Mesothelial cell of epicardium (in vitro differentiated cells): ENCODE results near the gene CFAP58. TPM values are rescaled to one million over a fixed set of nuclear protein-coding genes. Genes with fewer than 3 reads are reported as not detected.

Experiments
- DNase-seq, 2 experiments: peaks; one replicate each; pipeline ENCODE4 v3.0.0; 2021; ENCODE audit warnings: low spot score in 2 of 2; ENCODE audit not compliant: unreplicated experiment in 2 of 2
- H3K27ac Mint-ChIP-seq: 2 replicates; pipeline ENCODE4 v1.8.0; 2021; ENCODE audit warnings: mixed read lengths
- H3K27me3 Mint-ChIP-seq: 2 replicates; pipeline ENCODE4 v1.8.0; 2021; ENCODE audit warnings: low read depth, mixed read lengths
- H3K36me3 Mint-ChIP-seq: 2 replicates; pipeline ENCODE4 v1.8.0; 2021; ENCODE audit warnings: mixed read lengths
- H3K4me1 Mint-ChIP-seq: 2 replicates; pipeline ENCODE4 v1.8.0; 2021; ENCODE audit warnings: mixed read lengths
- H3K4me3 Mint-ChIP-seq: 2 replicates; pipeline ENCODE4 v1.8.0; 2021; ENCODE audit warnings: mild to moderate bottlenecking, moderate library complexity, mixed read lengths
- H3K9me3 Mint-ChIP-seq: 2 replicates; pipeline ENCODE4 v1.8.0; 2021; ENCODE audit warnings: mixed read lengths
- total RNA-seq: library from RNA; stranded (reverse); gene quantifications from 3 replicates; pipeline ENCODE4 v1.2.1, GENCODE V29; 2021
- TF ChIP-seq, protein P1 (sequence below): fragments of 200-600 bp; sonication (generic); IDR thresholded peaks from one replicate; pipeline ENCODE4 v1.5.0; 2021; ENCODE audit warnings: antibody characterized with exemption; ENCODE audit not compliant: unreplicated experiment

Gene CFAP58
- total RNA-seq, 1 donor from 2014 or later: 0.58 TPM

DNA sequence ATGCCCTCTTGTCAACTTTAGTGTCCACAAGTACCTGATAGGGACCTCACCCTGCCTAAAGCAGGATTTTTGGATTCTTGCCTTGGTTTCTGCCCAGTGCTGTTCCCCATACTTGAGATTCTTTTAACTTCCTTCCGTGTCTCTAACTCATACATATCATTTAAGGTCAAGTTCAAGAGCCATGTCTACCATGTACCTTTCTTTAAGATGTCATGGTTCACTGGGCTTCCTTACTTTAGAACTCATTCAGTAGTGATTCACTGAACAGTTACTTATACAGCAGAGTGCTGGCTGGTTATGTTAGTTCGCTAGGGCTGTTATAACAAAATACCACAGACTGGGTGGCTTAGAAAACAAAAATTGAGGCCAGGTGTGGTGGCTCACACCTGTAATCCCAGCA lies 5.0 kb upstream of the CFAP58 start:
- no peak for DNase-seq
- Mint-ChIP-seq H3K9me3 (no peaks in the 10 kb centered on the region), H3K27ac (no peak overlapping the region)

DNA sequence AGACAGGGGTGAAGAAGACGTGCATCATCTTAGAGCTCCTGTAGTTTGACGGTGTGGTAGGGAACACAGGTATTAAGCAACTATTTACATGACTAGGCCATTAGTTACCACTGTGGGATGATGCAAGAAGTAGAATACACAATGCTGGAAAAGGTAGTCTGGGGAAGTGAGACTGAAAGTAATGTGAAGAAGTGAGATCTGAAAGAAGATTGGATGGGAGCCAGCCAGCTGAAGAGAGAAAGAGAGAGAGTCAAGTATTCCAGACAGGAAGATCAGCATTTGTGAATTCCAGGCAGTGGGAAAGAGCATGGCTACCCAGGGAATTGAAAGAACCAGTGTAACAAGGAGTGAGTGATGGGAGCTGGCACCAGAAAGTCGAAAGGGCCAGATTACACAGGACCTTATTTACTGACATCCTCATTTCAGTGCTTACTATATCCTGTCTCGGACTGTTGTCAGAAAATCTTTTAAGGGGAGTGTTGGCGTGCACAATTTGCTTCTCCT lies 4.0 kb upstream of the CFAP58 start:
- Mint-ChIP-seq H3K27ac (no peak overlapping the region), H3K4me1 (peaks cover 2% of the 10 kb centered on the region), H3K4me3 (no peak overlapping the region), H3K9me3 (no peaks in the 10 kb centered on the region), H3K36me3 (no peaks in the 10 kb centered on the region), H3K27me3 (peaks cover 16% of the 10 kb centered on the region)
- TF ChIP-seq, protein P1, sequence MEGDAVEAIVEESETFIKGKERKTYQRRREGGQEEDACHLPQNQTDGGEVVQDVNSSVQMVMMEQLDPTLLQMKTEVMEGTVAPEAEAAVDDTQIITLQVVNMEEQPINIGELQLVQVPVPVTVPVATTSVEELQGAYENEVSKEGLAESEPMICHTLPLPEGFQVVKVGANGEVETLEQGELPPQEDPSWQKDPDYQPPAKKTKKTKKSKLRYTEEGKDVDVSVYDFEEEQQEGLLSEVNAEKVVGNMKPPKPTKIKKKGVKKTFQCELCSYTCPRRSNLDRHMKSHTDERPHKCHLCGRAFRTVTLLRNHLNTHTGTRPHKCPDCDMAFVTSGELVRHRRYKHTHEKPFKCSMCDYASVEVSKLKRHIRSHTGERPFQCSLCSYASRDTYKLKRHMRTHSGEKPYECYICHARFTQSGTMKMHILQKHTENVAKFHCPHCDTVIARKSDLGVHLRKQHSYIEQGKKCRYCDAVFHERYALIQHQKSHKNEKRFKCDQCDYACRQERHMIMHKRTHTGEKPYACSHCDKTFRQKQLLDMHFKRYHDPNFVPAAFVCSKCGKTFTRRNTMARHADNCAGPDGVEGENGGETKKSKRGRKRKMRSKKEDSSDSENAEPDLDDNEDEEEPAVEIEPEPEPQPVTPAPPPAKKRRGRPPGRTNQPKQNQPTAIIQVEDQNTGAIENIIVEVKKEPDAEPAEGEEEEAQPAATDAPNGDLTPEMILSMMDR: no peak
- DNase-seq: no peak

More for the DNA sequence above, 5.0 kb upstream of the CFAP58 start:
- H3K4me3 Mint-ChIP-seq: no peak overlapping the region
- no peaks in the 10 kb centered on the region for H3K36me3 Mint-ChIP-seq
- H3K4me1 Mint-ChIP-seq: peaks cover 2% of the 10 kb centered on the region
- H3K27me3 Mint-ChIP-seq: peaks cover 16% of the 10 kb centered on the region
- TF ChIP-seq, protein P1: no peak

DNA sequence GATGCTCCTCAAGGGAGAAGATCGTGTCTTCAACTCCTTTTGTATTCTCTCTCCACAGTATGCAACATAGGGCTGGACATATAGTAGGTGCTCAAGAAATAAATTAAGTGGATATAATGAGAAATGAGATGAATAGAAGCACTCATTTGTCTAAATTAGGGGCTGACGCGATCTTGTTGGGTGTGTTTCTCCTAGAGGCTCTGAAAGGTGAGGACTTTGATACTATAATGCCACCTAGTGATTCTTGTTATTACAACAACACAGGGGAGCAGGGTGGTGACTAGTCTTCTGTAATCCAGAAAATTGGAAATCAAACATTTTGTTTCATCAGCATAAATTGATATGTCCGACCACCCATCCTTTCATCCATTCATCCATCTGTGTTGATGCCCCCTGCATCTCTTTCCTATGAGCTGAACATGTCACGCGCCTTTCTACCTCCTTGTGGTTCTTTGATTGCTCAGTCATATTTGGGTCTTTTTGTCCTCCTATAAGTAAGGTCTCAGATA lies 3.5 kb upstream of the CFAP58 start:
- DNase-seq: no peak

DNA sequence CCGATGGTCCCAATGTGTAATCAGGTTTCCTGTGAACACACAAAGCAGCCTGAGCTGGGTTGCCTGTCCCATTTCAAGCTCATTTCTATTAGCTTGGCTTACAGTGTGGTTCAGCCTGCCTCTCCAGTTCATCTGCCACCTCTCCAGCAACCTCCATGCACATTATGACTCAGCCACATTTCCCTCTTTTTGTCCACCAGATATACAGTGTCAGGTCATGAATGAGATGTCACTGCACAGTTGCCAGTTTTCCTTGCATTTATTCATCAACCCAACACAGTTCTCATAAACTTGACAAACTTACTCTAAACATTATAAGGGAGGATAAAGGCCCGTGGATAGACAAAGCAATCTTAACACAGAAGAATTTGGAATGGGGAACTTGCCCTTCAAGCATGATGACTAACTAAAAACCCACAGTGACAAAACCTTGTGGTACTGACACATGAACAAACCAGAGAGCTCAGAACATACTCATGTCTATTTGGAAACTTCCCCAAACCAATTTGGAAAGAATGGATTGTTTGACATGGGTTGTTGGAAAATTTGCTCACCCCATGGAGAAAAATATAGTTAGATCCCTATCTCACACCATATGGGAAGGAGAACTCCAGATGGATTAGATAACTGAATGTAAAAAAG lies 2.5 kb upstream of the CFAP58 start:
- Mint-ChIP-seq H3K36me3 (no peaks in the 10 kb centered on the region), H3K27ac (no peak overlapping the region), H3K9me3 (no peaks in the 10 kb centered on the region), H3K4me1 (peaks cover 2% of the 10 kb centered on the region), H3K4me3 (no peak overlapping the region), H3K27me3 (peaks cover 16% of the 10 kb centered on the region)
- no peak for DNase-seq
- TF ChIP-seq, protein P1: no peak

More for the DNA sequence above, 3.5 kb upstream of the CFAP58 start:
- Mint-ChIP-seq H3K4me3 (no peak overlapping the region), H3K4me1 (peaks cover 2% of the 10 kb centered on the region), H3K36me3 (no peaks in the 10 kb centered on the region), H3K27ac (no peak overlapping the region), H3K27me3 (peaks cover 16% of the 10 kb centered on the region), H3K9me3 (no peaks in the 10 kb centered on the region)
- TF ChIP-seq, protein P1: peak; percentile 24

DNA sequence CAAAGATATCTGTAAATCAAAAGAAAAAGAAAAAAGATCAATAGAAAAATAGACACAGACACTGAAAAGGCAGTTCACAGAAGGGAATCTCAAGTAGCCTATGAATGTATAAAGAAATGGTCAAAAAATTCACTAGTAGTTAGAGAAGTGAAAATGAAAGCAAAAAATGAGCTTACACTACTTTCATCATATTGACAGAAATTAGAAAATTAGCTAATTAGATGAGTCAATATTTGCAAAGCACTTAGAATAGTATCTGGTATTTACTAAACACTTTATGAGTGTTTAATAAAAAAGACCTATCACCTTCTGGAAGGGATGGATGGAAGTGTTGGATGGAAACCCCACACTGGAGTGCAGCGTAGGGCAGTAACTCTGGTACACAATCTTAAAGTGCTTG lies 1.7 kb upstream of the CFAP58 start:
- TF ChIP-seq, protein P1: no peak
- no peaks in the 10 kb centered on the region for H3K9me3 Mint-ChIP-seq
- no peak overlapping the region for H3K4me3 Mint-ChIP-seq

More for the DNA sequence above, 1.7 kb upstream of the CFAP58 start:
- Mint-ChIP-seq H3K36me3 (no peaks in the 10 kb centered on the region), H3K27ac (no peak overlapping the region), H3K27me3 (peaks cover 16% of the 10 kb centered on the region), H3K4me1 (peaks cover 2% of the 10 kb centered on the region)
- DNase-seq: no peak
